A673 (cell line): ENCODE results near the gene STARD10.

Source experiments
- CTCF ChIP-seq: fragments of 300-800, 200-600 bp; sonication (generic); conservative IDR thresholded peaks from 2 replicates; pipeline ENCODE4 v1.5.1; 2017; ENCODE audit warnings: low read depth, mild to moderate bottlenecking, antibody characterized with exemption, low read length, moderate library complexity, mixed read lengths
- EZH2 ChIP-seq: fragments of 200-600 bp; sonication (generic); IDR thresholded peaks from 2 replicates; pipeline ENCODE4 v1.6.1; 2017; ENCODE audit warnings: borderline replicate concordance, low read depth, mild to moderate bottlenecking, mixed read lengths, antibody characterized with exemption, low read length; ENCODE audit not compliant: poor library complexity, severe bottlenecking

- TF ChIP-seq CTCF (no peak), EZH2 (no peak)
Measured at GRCh38 chr11:72721276-72721675, 72.6 kb downstream of the STARD10 start.
